NB4 (cell line): ENCODE results near the gene OR4X1.
"Not testable (repeated sequence)": the region's sequence is repeated elsewhere in the genome, so short reads cannot be mapped to it uniquely, and the experiment has no call there.

Experiments
- DNase-seq: peaks from one replicate; pipeline ENCODE4 v3.0.0; 2010; ENCODE audit warnings: low read depth
- H3K4me3 ChIP-seq: one replicate; pipeline ENCODE4 v1.5.1; 2011; ENCODE audit warnings: mild to moderate bottlenecking, low read depth, low read length, moderate library complexity
- MYC ChIP-seq: IDR thresholded peaks from 2 replicates; pipeline ENCODE4 v1.6.1; 2011; ENCODE audit warnings: low read depth, low read length
- TF ChIP-seq, protein P1 (sequence below): IDR thresholded peaks from one replicate; pipeline ENCODE4 v1.5.1; 2012; ENCODE audit warnings: low read depth, low read length

Gene OR4X1

DNA sequence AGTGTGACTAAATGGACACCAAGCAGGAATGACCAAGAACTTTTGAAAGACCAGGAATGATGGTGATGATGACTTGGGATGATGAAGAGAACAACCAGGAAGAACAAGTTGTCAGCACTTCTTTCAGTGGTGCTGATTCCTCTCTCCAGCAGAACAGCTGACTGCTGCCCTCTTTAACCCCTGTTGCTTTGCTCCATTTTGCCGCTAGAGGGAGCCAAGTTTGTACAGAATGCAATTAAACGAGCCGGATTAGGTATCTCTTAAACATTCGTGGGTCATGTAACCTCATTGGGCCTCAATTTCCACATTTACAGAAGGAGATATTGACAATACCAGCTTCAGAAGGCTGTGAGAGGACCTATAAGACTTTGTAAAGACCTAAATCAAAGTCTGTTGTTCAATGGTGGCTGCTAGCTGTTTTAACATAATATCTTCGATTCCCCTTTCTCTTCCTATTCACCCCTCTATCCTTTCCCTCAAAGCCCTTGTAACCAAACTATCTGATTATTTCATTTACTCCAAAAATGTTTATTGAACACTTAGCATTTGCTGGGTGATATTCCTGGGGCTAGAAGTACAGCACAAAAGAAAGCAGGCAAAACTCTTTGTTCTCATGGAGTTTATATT, 44.2 kb downstream of the OR4X1 start:
- DNase-seq: peak; percentile 66

DNA sequence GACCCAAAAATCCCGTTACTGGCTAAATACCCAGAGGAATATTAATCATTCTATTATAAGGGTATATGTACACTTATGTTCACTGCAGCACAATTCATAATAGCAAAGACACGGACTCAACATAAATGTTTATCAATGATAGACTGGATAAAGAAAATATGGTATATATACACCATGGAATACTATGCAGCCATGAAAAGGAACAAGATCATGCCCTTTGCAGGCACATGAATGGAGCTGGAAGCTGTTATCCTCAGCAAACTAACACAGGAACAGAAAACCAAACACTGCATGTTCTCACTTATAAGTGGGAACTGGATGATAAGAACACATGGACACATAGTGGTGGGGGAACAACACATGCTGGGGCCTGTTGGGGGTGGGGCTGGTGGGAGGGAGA, 49.9 kb downstream of the OR4X1 start:
- not testable (repeated sequence) for DNase-seq, H3K4me3 ChIP-seq

More for the DNA sequence above, 44.2 kb downstream of the OR4X1 start:
- no peak overlapping the region for H3K4me3 ChIP-seq
- TF ChIP-seq MYC: no peak
- TF ChIP-seq, protein P1, sequence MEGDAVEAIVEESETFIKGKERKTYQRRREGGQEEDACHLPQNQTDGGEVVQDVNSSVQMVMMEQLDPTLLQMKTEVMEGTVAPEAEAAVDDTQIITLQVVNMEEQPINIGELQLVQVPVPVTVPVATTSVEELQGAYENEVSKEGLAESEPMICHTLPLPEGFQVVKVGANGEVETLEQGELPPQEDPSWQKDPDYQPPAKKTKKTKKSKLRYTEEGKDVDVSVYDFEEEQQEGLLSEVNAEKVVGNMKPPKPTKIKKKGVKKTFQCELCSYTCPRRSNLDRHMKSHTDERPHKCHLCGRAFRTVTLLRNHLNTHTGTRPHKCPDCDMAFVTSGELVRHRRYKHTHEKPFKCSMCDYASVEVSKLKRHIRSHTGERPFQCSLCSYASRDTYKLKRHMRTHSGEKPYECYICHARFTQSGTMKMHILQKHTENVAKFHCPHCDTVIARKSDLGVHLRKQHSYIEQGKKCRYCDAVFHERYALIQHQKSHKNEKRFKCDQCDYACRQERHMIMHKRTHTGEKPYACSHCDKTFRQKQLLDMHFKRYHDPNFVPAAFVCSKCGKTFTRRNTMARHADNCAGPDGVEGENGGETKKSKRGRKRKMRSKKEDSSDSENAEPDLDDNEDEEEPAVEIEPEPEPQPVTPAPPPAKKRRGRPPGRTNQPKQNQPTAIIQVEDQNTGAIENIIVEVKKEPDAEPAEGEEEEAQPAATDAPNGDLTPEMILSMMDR: peak; percentile 97
